ENCODE data around the gene EYS. TPM values are rescaled to one million over a fixed set of nuclear protein-coding genes. Genes with fewer than 3 reads are reported as not detected.
A peak's percentile ranks its signal among the peaks of the same experiment; 100 is the strongest.

EYS gene
- total and polyA plus RNA-seq, 2 of the 13 experiments (the other 11 are each of a cell fraction or from before 2014, with no cell fraction given): 0.04 to 0.07 TPM

DNA sequence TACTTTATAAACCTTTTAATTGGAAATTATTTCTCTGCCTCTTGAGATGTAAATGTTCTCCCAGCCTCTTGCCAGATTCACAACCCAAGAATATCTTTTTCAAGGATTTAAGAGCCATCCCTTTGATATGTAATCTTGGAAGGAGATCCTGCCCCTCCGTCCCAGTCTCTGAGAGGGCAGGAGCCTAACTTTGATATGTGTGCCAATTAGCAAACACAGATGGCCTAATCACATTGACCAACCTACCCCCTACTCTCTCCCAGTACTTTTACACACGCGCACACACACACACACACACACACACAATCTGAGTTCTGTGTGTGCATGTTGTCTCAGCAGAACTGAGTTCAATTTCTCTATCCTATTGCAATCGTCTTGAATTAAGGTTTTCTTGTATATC is 1447.7 kb downstream of the EYS start:
- intact Hi-C loops (cut with micrococcal nuclease; ENCODE audit: unreplicated experiment): no loop called here
- 18% methylated on average over 4 of the region's 4 CpGs for WGBS (ENCODE audit: low lambda C conversion rate)

DNA sequence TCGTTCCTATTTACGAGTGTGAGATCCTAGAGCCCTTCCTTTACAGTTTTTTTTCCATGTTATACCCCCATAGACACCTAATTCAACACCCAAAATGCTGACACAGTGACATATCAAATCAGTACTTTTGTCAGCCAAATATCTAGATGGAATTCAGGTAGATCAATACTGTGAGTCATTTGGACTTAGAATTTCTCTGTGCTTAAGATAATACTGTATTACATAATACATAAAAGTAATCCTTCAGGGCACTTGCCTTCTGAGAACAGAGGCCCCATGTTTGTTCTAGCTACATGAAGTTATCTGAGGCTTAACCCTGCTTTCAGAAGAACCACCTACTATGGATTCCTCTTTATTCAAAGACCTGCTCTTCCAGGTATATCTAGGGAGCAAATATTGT is 1448.3 kb downstream of the EYS start:
- Histone ChIP-seq H3K9ac (ENCODE audit: insufficient read depth, low read depth, low read length) (no peak overlapping the region), H3K9me3 (ENCODE audit: low read length) (no peaks in the 10 kb centered on the region), H3K4me3 (replicated peaks in 1 of 3; ENCODE audit: insufficient read depth in 1 of 3, low read depth in 2 of 3, low read length in 3 of 3) (no peak overlapping the region), H3K4me2 (ENCODE audit: low read depth, low read length) (peak overlapping the region; percentile 49), H4K20me1 (ENCODE audit: insufficient read depth, low read length) (no peaks in the 10 kb centered on the region), H3K79me2 (ENCODE audit: insufficient read depth, low read length) (no peaks in the 10 kb centered on the region), H3K36me3 (replicated peaks in 1 of 2; ENCODE audit: control insufficient read depth in 1 of 2, insufficient read depth in 2 of 2, low read length in 2 of 2) (no peaks in the 10 kb centered on the region), H3K27me3 (ENCODE audit: control insufficient read depth in 1 of 2, insufficient read depth in 2 of 2, low read length in 2 of 2) (no peaks in the 10 kb centered on the region), H3K4me1 (ENCODE audit: insufficient read depth, low read length) (peaks cover 21% of the 10 kb centered on the region), H2AFZ (ENCODE audit: low read length) (no peak overlapping the region), H3K27ac (ENCODE audit: extremely low read length, insufficient read depth, low read length) (no peak overlapping the region)
- in situ Hi-C loops (cut with HindIII; ENCODE audit: extremely low pct_ligation_motif_present, low pct_unique_long_range_greater_than_20kb) (no loop called here), intact Hi-C loops (cut with micrococcal nuclease; ENCODE audit: unreplicated experiment) (no loop called here)
- ChIA-PET POLR2A (no interaction called here), CTCF (ENCODE audit: low intra/inter-chr PET ratio, low total read pairs) (no interaction called here)
- BruUV-seq (replicated peaks): no TSS peak
- 1% methylated on average over 2 of the region's 2 CpGs for WGBS (ENCODE audit: low lambda C conversion rate)
- FAIRE-seq (no peak), ATAC-seq (peak; percentile 82), DNase-seq (ENCODE audit: low spot score) (peak; percentile 9)
- no peak for TF ChIP-seq TEAD2 (CRISPR knock-in tag; IDR thresholded peaks at IDR 0.05)
- TF ChIP-seq, protein P1, sequence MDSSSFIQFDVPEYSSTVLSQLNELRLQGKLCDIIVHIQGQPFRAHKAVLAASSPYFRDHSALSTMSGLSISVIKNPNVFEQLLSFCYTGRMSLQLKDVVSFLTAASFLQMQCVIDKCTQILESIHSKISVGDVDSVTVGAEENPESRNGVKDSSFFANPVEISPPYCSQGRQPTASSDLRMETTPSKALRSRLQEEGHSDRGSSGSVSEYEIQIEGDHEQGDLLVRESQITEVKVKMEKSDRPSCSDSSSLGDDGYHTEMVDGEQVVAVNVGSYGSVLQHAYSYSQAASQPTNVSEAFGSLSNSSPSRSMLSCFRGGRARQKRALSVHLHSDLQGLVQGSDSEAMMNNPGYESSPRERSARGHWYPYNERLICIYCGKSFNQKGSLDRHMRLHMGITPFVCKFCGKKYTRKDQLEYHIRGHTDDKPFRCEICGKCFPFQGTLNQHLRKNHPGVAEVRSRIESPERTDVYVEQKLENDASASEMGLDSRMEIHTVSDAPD (CRISPR knock-in tag; IDR thresholded peaks at IDR 0.05): no peak
- TF ChIP-seq MIXL1 (CRISPR knock-in tag; IDR thresholded peaks at IDR 0.05): 0 out of 2 replicates have a peak, but pooled peaks have one; percentile 9
- TF ChIP-seq, protein P2, sequence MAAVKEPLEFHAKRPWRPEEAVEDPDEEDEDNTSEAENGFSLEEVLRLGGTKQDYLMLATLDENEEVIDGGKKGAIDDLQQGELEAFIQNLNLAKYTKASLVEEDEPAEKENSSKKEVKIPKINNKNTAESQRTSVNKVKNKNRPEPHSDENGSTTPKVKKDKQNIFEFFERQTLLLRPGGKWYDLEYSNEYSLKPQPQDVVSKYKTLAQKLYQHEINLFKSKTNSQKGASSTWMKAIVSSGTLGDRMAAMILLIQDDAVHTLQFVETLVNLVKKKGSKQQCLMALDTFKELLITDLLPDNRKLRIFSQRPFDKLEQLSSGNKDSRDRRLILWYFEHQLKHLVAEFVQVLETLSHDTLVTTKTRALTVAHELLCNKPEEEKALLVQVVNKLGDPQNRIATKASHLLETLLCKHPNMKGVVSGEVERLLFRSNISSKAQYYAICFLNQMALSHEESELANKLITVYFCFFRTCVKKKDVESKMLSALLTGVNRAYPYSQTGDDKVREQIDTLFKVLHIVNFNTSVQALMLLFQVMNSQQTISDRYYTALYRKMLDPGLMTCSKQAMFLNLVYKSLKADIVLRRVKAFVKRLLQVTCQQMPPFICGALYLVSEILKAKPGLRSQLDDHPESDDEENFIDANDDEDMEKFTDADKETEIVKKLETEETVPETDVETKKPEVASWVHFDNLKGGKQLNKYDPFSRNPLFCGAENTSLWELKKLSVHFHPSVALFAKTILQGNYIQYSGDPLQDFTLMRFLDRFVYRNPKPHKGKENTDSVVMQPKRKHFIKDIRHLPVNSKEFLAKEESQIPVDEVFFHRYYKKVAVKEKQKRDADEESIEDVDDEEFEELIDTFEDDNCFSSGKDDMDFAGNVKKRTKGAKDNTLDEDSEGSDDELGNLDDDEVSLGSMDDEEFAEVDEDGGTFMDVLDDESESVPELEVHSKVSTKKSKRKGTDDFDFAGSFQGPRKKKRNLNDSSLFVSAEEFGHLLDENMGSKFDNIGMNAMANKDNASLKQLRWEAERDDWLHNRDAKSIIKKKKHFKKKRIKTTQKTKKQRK (IDR thresholded peaks at IDR 0.05; ENCODE audit: low read length): no peak
- no peak for TF ChIP-seq PCBP2 (optimal IDR thresholded peaks at IDR 0.05; ENCODE audit: low read depth, low read length, poor library complexity, severe bottlenecking)
- TF ChIP-seq ZNF235 (CRISPR knock-in tag; IDR thresholded peaks at IDR 0.05; ENCODE audit: borderline replicate concordance): no peak
- no peak for TF ChIP-seq BRCA1 (CRISPR knock-in tag; IDR thresholded peaks at IDR 0.05)
- TF ChIP-seq XBP1 (CRISPR knock-in tag; IDR thresholded peaks at IDR 0.05): no peak
- TF ChIP-seq SKI (IDR thresholded peaks at IDR 0.05; ENCODE audit: partially characterized antibody): no peak
- peak in 1 of 2 experiments; percentile 80; a peak in 2 of 4 replicates for TF ChIP-seq EP300 (IDR thresholded peaks at IDR 0.05; ENCODE audit: low read depth in 2 of 2, low read length in 2 of 2)
- no peak for TF ChIP-seq EP300 (CRISPR knock-in tag; IDR thresholded peaks at IDR 0.05; ENCODE audit: borderline replicate concordance)
- TF ChIP-seq NKX3-1 (CRISPR knock-in tag; IDR thresholded peaks at IDR 0.05): no peak
- TF ChIP-seq ZNF7 (CRISPR knock-in tag; IDR thresholded peaks at IDR 0.05): no peak
- no peak for TF ChIP-seq ZNF180 (CRISPR knock-in tag; IDR thresholded peaks at IDR 0.05; ENCODE audit: borderline replicate concordance, low read depth)

More for the DNA sequence above, 1447.7 kb downstream of the EYS start:
- no TSS peak for BruUV-seq (replicated peaks)
- Histone ChIP-seq H3K27ac (ENCODE audit: extremely low read length, insufficient read depth, low read length) (no peak overlapping the region), H3K36me3 (replicated peaks in 1 of 2; ENCODE audit: control insufficient read depth in 1 of 2, insufficient read depth in 2 of 2, low read length in 2 of 2) (no peaks in the 10 kb centered on the region), H3K27me3 (ENCODE audit: control insufficient read depth in 1 of 2, insufficient read depth in 2 of 2, low read length in 2 of 2) (no peaks in the 10 kb centered on the region), H3K4me3 (replicated peaks in 1 of 3; ENCODE audit: insufficient read depth in 1 of 3, low read depth in 2 of 3, low read length in 3 of 3) (no peak overlapping the region), H3K9ac (ENCODE audit: insufficient read depth, low read depth, low read length) (no peak overlapping the region), H3K79me2 (ENCODE audit: insufficient read depth, low read length) (no peaks in the 10 kb centered on the region), H3K4me2 (ENCODE audit: low read depth, low read length) (no peak overlapping the region), H3K9me3 (ENCODE audit: low read length) (no peaks in the 10 kb centered on the region), H4K20me1 (ENCODE audit: insufficient read depth, low read length) (no peaks in the 10 kb centered on the region), H2AFZ (ENCODE audit: low read length) (no peak overlapping the region), H3K4me1 (ENCODE audit: insufficient read depth, low read length) (peaks cover 21% of the 10 kb centered on the region)
- in situ Hi-C loops (cut with HindIII; ENCODE audit: extremely low pct_ligation_motif_present, low pct_unique_long_range_greater_than_20kb): no loop called here
- peak; percentile 20; the same call in 1 of the 3 replicates for ATAC-seq
- no peak for TF ChIP-seq ZSCAN22 (CRISPR knock-in tag; IDR thresholded peaks at IDR 0.05)
- no peak for TF ChIP-seq NCOR1 (IDR thresholded peaks at IDR 0.05; ENCODE audit: borderline replicate concordance, low read length)
- TF ChIP-seq, protein P3, sequence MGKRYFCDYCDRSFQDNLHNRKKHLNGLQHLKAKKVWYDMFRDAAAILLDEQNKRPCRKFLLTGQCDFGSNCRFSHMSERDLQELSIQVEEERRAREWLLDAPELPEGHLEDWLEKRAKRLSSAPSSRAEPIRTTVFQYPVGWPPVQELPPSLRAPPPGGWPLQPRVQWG (CRISPR knock-in tag; IDR thresholded peaks at IDR 0.05; ENCODE audit: borderline replicate concordance, low read depth): no peak
- CTCF ChIA-PET (ENCODE audit: low intra/inter-chr PET ratio, low total read pairs): no interaction called here
- POLR2A ChIA-PET: no interaction called here
- no peak for FAIRE-seq
- no peak for DNase-seq (ENCODE audit: low spot score)

Data from HepG2 (cell line).